ENCODE measurements around the gene PPFIA1.

DNA sequence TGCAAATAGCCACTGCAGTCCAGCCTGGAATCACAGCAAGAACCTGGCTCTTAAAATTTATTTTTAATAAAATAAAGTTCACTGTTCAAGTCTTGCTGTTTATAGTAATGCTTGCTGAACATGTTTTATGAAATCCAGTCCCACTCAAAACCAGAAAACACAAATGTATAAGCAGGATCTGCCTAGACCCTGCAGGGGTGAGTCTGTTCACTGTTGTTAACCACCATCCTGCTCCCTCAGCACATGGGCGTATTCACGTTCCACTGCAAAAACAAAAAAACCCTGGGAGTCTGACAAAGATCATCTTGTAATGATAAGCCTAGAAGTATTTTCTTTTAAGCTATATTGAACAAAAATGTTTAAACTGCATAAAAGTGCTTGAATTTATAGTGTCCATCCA lies 82.8 kb downstream of the PPFIA1 start:
- TF ChIP-seq, protein P1, sequence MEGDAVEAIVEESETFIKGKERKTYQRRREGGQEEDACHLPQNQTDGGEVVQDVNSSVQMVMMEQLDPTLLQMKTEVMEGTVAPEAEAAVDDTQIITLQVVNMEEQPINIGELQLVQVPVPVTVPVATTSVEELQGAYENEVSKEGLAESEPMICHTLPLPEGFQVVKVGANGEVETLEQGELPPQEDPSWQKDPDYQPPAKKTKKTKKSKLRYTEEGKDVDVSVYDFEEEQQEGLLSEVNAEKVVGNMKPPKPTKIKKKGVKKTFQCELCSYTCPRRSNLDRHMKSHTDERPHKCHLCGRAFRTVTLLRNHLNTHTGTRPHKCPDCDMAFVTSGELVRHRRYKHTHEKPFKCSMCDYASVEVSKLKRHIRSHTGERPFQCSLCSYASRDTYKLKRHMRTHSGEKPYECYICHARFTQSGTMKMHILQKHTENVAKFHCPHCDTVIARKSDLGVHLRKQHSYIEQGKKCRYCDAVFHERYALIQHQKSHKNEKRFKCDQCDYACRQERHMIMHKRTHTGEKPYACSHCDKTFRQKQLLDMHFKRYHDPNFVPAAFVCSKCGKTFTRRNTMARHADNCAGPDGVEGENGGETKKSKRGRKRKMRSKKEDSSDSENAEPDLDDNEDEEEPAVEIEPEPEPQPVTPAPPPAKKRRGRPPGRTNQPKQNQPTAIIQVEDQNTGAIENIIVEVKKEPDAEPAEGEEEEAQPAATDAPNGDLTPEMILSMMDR (conservative IDR thresholded peaks at IDR 0.05 in 1 of 2, IDR thresholded peaks at IDR 0.05 in 1 of 2; ENCODE audit: extremely low read depth in 1 of 2, insufficient read depth in 1 of 2, low read depth in 1 of 2, low read length in 2 of 2): no peak
- TF ChIP-seq EZH2 (IDR thresholded peaks at IDR 0.05; ENCODE audit: borderline replicate concordance, low read length): no peak
